PC-3 (cell line): ENCODE measurements around the gene ADH5. TPM values are rescaled to one million over a fixed set of nuclear protein-coding genes. Genes with fewer than 3 reads are reported as not detected.
"Not testable (repeated sequence)": the region's sequence is repeated elsewhere in the genome, so short reads cannot be mapped to it uniquely, and the experiment has no call there.

Experiments used
- ATAC-seq: fragments of 200-7000 bp; cut with Tn5 transposase; 2 replicates; pipeline ENCODE4 v1.9.1; 2020; ENCODE audit warnings: mild to moderate bottlenecking, moderate library complexity
- BruUV-seq: library from RNA; stranded (reverse); fragments of 400-500 nt; replicated peaks from 2 replicates; lab custom pipeline; 2021; lab: Mats Ljungman, UMichigan
- CTCF ChIA-PET: fragments of 300-600 bp; sonication (Branson Sonifier 250); formaldehyde crosslinking; loops from one replicate; lab custom pipeline; 2022; ENCODE audit warnings: antibody characterized with exemption; lab: Charles Lee
- POLR2A ChIA-PET: fragments of 300-600 bp; sonication (Branson Sonifier 250); formaldehyde crosslinking; loops from one replicate; lab custom pipeline; 2022; ENCODE audit warnings: antibody characterized with exemption; ENCODE audit not compliant: unreplicated experiment; lab: Charles Lee
- DNase-seq: peaks from one replicate; pipeline ENCODE4 v3.0.0-alpha.2; 2015
- H2AFZ ChIP-seq: fragments of 300-600 bp; sonication (generic); 2 replicates; pipeline ENCODE4 v1.6.0; 2016; ENCODE audit warnings: antibody characterized with exemption, low read length
- H3F3A ChIP-seq: fragments of 300-600 bp; sonication (generic); one replicate; pipeline ENCODE4 v1.6.0; 2017; ENCODE audit warnings: antibody characterized with exemption, low read length, control low read depth, mild to moderate bottlenecking; ENCODE audit not compliant: unreplicated experiment
- H3K27ac ChIP-seq: fragments of 300-600 bp; sonication (generic); 2 replicates; pipeline ENCODE4 v1.5.1; 2016; ENCODE audit warnings: mild to moderate bottlenecking, low read length
- H3K27me3 ChIP-seq: fragments of 300-600 bp; sonication (generic); 2 replicates; pipeline ENCODE4 v1.6.1; 2016; ENCODE audit warnings: low read length, mixed read lengths
- H3K36me3 ChIP-seq: fragments of 300-600 bp; sonication (generic); 2 replicates; pipeline ENCODE4 v1.6.1; 2016; ENCODE audit warnings: low read depth, mixed run types, low read length, mixed read lengths
- H3K4me1 ChIP-seq: fragments of 300-600 bp; sonication (generic); 2 replicates; pipeline ENCODE4 v1.5.1; 2016; ENCODE audit warnings: low read length; ENCODE audit not compliant: insufficient read depth
- H3K4me2 ChIP-seq: fragments of 300-600 bp; sonication (generic); 2 replicates; pipeline ENCODE4 v1.6.0; 2016; ENCODE audit warnings: low read length
- H3K4me3 ChIP-seq: fragments of 300-600 bp; sonication (generic); 2 replicates; pipeline ENCODE4 v1.5.1; 2016; ENCODE audit warnings: mild to moderate bottlenecking, low read length, mixed read lengths
- H3K79me2 ChIP-seq: fragments of 300-600 bp; sonication (generic); 2 replicates; pipeline ENCODE4 v1.6.1; 2017; ENCODE audit warnings: low read length, mixed read lengths
- H3K9ac ChIP-seq: fragments of 300-600 bp; sonication (generic); 2 replicates; pipeline ENCODE4 v1.6.0; 2016; ENCODE audit warnings: mild to moderate bottlenecking, low read length
- H3K9me2 ChIP-seq: fragments of 300-600 bp; sonication (generic); replicated peaks from 2 replicates; pipeline ENCODE4 v1.6.1; 2016; ENCODE audit warnings: mixed run types, low read length, mixed read lengths
- H3K9me3 ChIP-seq: fragments of 300-600 bp; sonication (generic); 2 replicates; pipeline ENCODE4 v1.6.1; 2016; ENCODE audit warnings: low read length, mixed read lengths
- H4K20me1 ChIP-seq: fragments of 300-600 bp; sonication (generic); 2 replicates; pipeline ENCODE4 v1.6.1; 2016; ENCODE audit warnings: low read length, mixed read lengths
- EZH2 ChIP-seq: fragments of 300-600 bp; sonication (generic); IDR thresholded peaks from one replicate; pipeline ENCODE4 v1.6.1; 2017; ENCODE audit warnings: antibody characterized with exemption, mild to moderate bottlenecking, low read length; ENCODE audit not compliant: unreplicated experiment
- EZH2phosphoT487 ChIP-seq: fragments of 300-600 bp; sonication (generic); IDR thresholded peaks from 2 replicates; pipeline ENCODE4 v1.6.1; 2018; ENCODE audit warnings: mild to moderate bottlenecking, antibody characterized with exemption, low read length, borderline replicate concordance
- intact Hi-C: fragments of 100-400 bp; cut with micrococcal nuclease; formaldehyde crosslinking; loops from 2 replicates; pipeline ENCODE4 v1.9.0; 2023
- total RNA-seq: library from RNA; depleted of rRNA; stranded (reverse); fragments of >200 nt; gene quantifications from 2 replicates; pipeline ENCODE4 v1.2.3, GENCODE V29; 2014
- TF ChIP-seq, protein P1 (sequence below): fragments of 300-600 bp; sonication (generic); conservative IDR thresholded peaks from 2 replicates; pipeline ENCODE4 v1.5.1; 2017; ENCODE audit warnings: antibody characterized with exemption, low read depth, mild to moderate bottlenecking, low read length

ADH5 gene
- total RNA-seq, 1 experiment from 2014 or later = 94.5 TPM

DNA sequence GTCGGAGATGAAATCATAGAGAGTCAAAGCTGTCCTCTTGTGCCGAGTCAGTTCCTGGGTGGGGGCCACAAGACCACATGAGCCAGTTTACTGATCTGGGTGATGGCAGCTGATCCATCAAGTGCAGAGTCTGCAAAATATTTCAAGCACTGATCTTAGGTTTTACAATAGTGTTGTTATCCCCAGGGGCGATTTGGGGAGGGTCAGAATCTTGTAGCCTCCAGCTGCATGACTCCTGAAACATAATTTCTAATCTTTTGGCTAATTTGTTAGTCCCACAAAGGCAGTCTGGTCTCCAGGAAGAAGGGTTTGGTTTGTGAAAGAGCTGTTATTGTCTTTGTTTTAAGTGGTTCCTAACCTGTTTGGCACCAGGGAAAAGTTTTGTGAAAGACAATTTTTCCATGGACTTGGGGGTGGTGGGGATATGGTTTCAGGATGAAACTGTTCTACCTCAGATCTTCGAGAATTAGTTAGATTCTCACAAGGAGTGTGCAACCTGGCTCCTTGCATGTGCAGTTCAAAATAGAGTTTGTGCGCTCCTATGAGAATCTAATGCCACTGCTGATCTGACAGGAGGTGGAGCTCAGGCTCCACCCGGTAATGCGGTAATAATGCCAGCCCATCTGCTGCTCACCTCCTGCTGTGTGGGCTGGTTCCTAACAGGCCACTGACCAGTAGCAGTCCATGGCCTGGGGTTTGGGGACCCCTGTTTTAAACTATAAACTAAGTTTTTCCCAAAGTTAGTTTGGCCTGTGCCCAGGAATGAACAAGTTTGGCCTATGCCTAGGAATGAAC is 63.9 kb downstream of the ADH5 start:
- peaks cover 90% of the 10 kb centered on the region for H3K79me2 ChIP-seq
- ATAC-seq (no peak), DNase-seq (no peak)
- peaks cover 14% of the 10 kb centered on the region for H3K36me3 ChIP-seq
- no peaks in the 10 kb centered on the region for H3K9me2 ChIP-seq
- H3K9ac ChIP-seq = no peak overlapping the region
- no TSS peak for BruUV-seq
- TF ChIP-seq EZH2 = no peak
- H3F3A ChIP-seq = no peaks in the 10 kb centered on the region
- POLR2A ChIA-PET = no interaction called here
- no peaks in the 10 kb centered on the region for H3K9me3 ChIP-seq
- H3K4me3 ChIP-seq = no peak overlapping the region
- H4K20me1 ChIP-seq = peaks cover 4% of the 10 kb centered on the region; the same call in 1 of the 2 replicates
- H3K27ac ChIP-seq = no peak overlapping the region
- CTCF ChIA-PET = no interaction called here
- H3K4me2 ChIP-seq = no peak overlapping the region
- no peak overlapping the region for H2AFZ ChIP-seq
- no peaks in the 10 kb centered on the region; the same call in 1 of the 2 replicates for H3K4me1 ChIP-seq
- intact Hi-C loops = no loop called here
- no peaks in the 10 kb centered on the region for H3K27me3 ChIP-seq

- ATAC-seq, H3K27ac ChIP-seq, H3K9me2 ChIP-seq, H2AFZ ChIP-seq, H3F3A ChIP-seq, H3K4me3 ChIP-seq, DNase-seq, POLR2A ChIA-PET, H3K27me3 ChIP-seq, CTCF ChIA-PET, BruUV-seq, intact Hi-C loops, H3K9ac ChIP-seq, H3K4me1 ChIP-seq, H3K9me3 ChIP-seq, H4K20me1 ChIP-seq, H3K4me2 ChIP-seq: not testable (repeated sequence)
- peaks cover 98% of the 10 kb centered on the region for H3K79me2 ChIP-seq
- H3K36me3 ChIP-seq = peaks cover 19% of the 10 kb centered on the region
Observed at GRCh38 chr4:99023800-99024251, 64.8 kb downstream of the ADH5 start.

DNA sequence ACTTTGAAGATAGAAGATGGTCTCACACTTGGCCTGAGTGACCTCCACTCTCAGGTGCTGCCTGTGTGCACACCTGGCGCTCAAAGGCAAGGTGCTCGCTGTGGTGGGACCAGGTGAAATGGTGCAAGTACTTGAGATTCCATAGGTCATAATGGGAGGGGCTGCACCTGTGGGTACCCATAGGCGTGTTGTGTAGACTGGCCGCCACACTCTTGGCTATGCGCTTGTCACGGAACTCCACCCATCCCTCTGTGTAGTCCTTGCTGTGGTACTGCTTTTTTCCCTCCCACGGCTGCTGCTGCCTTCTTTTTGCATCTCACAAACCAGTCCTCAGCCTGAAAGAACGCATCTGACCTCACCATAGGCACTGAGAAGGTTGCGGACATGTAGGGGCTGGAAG is 66.0 kb downstream of the ADH5 start:
- no peaks in the 10 kb centered on the region for H3K9me2 ChIP-seq
- peaks cover 98% of the 10 kb centered on the region for H3K79me2 ChIP-seq
- H3K4me3 ChIP-seq = no peak overlapping the region
- no peaks in the 10 kb centered on the region for H3F3A ChIP-seq
- TF ChIP-seq EZH2 = no peak
- TF ChIP-seq, protein P1, sequence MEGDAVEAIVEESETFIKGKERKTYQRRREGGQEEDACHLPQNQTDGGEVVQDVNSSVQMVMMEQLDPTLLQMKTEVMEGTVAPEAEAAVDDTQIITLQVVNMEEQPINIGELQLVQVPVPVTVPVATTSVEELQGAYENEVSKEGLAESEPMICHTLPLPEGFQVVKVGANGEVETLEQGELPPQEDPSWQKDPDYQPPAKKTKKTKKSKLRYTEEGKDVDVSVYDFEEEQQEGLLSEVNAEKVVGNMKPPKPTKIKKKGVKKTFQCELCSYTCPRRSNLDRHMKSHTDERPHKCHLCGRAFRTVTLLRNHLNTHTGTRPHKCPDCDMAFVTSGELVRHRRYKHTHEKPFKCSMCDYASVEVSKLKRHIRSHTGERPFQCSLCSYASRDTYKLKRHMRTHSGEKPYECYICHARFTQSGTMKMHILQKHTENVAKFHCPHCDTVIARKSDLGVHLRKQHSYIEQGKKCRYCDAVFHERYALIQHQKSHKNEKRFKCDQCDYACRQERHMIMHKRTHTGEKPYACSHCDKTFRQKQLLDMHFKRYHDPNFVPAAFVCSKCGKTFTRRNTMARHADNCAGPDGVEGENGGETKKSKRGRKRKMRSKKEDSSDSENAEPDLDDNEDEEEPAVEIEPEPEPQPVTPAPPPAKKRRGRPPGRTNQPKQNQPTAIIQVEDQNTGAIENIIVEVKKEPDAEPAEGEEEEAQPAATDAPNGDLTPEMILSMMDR = no peak
- TF ChIP-seq EZH2phosphoT487 = no peak
- peaks cover 1% of the 10 kb centered on the region; the same call in 1 of the 2 replicates for H4K20me1 ChIP-seq
- H2AFZ ChIP-seq = no peak overlapping the region
- ChIA-PET POLR2A (no interaction called here), CTCF (no interaction called here)
- no peak for DNase-seq
- no peak overlapping the region for H3K4me2 ChIP-seq
- intact Hi-C loops = no loop called here
- H3K27me3 ChIP-seq = no peaks in the 10 kb centered on the region
- no peak overlapping the region for H3K27ac ChIP-seq
- peaks cover 19% of the 10 kb centered on the region for H3K36me3 ChIP-seq
- H3K9ac ChIP-seq = no peak overlapping the region
- H3K9me3 ChIP-seq = no peaks in the 10 kb centered on the region
- no TSS peak for BruUV-seq
- no peaks in the 10 kb centered on the region for H3K4me1 ChIP-seq
- no peak for ATAC-seq
